Breast epithelium (tissue), 4 donors: Measurements from ENCODE around the gene ASB5. TPM values are rescaled to one million over a fixed set of nuclear protein-coding genes. Genes with fewer than 3 reads are reported as not detected.

ENCODE experiments used
- DNase-seq, 2 donors: peaks; one replicate each; pipeline ENCODE4 v3.0.0-alpha.2; 2019; ENCODE audit warnings: low spot score in 2 of 2
- H3K27ac ChIP-seq, 2 donors: fragments of 200-600 bp; sonication (generic) in 1 of 2; one replicate each; pipeline ENCODE4 v1.5.1; 2016 to 2019; ENCODE audit warnings: mild to moderate bottlenecking in 1 of 2
- H3K27me3 ChIP-seq, 2 donors: fragments of 200-600 bp; sonication (generic) in 1 of 2; one replicate each; pipeline versions ENCODE4 v1.5.1 to v1.6.0; 2017 to 2019; ENCODE audit warnings: control low read depth in 1 of 2, mild to moderate bottlenecking in 1 of 2
- H3K36me3 ChIP-seq: fragments of 200-600 bp; one replicate; pipeline ENCODE4 v1.5.1; 2019
- H3K4me1 ChIP-seq, 2 donors: fragments of 200-600 bp; sonication (generic); one replicate each; pipeline ENCODE4 v1.5.1; 2016 to 2019; ENCODE audit warnings: control low read depth in 1 of 2
- H3K4me3 ChIP-seq, 3 donors: fragments of 200-600 bp; sonication (generic); 1 replicate in 2 of 3; 2 replicates in 1 of 3; pipeline ENCODE4 v1.5.1; 2016 to 2019; ENCODE audit warnings: mild to moderate bottlenecking in 3 of 3, moderate library complexity in 2 of 3
- H3K9me3 ChIP-seq, 2 donors: fragments of 200-600 bp; sonication (generic) in 1 of 2; one replicate each; pipeline ENCODE4 v1.5.1; 2016 to 2019; ENCODE audit warnings: control low read depth in 1 of 2
- POLR2A ChIP-seq: fragments of 450-650 bp; IDR thresholded peaks from one replicate; pipeline ENCODE4 v1.6.1; 2016; ENCODE audit warnings: antibody characterized with exemption, mild to moderate bottlenecking, moderate library complexity
- POLR2AphosphoS5 ChIP-seq, 3 donors: sonication (generic); formaldehyde crosslinking; IDR thresholded peaks; one replicate each; pipeline ENCODE4 v1.6.1; 2017; ENCODE audit warnings: antibody characterized with exemption in 3 of 3
- intact Hi-C: fragments of 100-400 bp; cut with DNase I; formaldehyde crosslinking; loops from one replicate; pipeline ENCODE4 v1.15.1; 2023; ENCODE audit warnings: low total_unique reads
- total RNA-seq, 3 donors: library from RNA; depleted of rRNA; stranded (reverse); fragments of >200 nt; gene quantifications; one replicate each; pipeline ENCODE4 v1.1.0, GENCODE V29; 2016
- TF ChIP-seq, protein P1 (sequence below), 3 donors: fragments of 450-650 bp; IDR thresholded peaks; one replicate each; pipeline ENCODE4 v1.5.1; 2016 to 2017; ENCODE audit warnings: antibody characterized with exemption in 3 of 3, mild to moderate bottlenecking in 3 of 3, moderate library complexity in 3 of 3

ASB5 gene
- total RNA-seq, 3 donors from 2014 or later, result not detected

DNA sequence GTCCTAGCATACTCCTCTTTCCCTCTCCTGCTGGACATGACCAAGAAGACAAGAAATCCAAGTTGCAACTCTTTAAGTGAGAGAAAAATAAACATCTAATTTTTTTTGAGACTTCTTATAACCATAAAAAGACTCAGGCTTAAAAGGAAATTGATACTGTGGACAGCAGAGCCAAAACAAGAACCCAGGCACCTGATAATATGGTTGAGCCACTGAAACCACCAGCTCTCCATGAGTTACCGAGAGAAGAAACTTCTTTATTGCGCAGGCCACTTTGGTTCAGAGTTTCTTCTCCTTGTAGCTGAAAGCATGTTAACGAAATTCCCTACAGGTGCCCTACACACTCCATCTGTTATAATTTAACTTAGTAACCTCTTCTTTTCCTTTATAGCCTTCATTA is 39.4 kb upstream of the ASB5 start:
- no peak overlapping the region for H3K4me3 ChIP-seq
- no peak overlapping the region for H3K27ac ChIP-seq
- no peaks in the 10 kb centered on the region for H3K36me3 ChIP-seq
- no peaks in the 10 kb centered on the region for H3K27me3 ChIP-seq
- TF ChIP-seq POLR2A (no peak), POLR2AphosphoS5 (IDR thresholded peaks at IDR 0.05) (no peak)
- TF ChIP-seq, protein P1, sequence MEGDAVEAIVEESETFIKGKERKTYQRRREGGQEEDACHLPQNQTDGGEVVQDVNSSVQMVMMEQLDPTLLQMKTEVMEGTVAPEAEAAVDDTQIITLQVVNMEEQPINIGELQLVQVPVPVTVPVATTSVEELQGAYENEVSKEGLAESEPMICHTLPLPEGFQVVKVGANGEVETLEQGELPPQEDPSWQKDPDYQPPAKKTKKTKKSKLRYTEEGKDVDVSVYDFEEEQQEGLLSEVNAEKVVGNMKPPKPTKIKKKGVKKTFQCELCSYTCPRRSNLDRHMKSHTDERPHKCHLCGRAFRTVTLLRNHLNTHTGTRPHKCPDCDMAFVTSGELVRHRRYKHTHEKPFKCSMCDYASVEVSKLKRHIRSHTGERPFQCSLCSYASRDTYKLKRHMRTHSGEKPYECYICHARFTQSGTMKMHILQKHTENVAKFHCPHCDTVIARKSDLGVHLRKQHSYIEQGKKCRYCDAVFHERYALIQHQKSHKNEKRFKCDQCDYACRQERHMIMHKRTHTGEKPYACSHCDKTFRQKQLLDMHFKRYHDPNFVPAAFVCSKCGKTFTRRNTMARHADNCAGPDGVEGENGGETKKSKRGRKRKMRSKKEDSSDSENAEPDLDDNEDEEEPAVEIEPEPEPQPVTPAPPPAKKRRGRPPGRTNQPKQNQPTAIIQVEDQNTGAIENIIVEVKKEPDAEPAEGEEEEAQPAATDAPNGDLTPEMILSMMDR (IDR thresholded peaks at IDR 0.05), result no peak
- no peaks in the 10 kb centered on the region for H3K4me1 ChIP-seq
- intact Hi-C loops, result no loop called here
- no peak for DNase-seq
- H3K9me3 ChIP-seq, result no peaks in the 10 kb centered on the region

DNA sequence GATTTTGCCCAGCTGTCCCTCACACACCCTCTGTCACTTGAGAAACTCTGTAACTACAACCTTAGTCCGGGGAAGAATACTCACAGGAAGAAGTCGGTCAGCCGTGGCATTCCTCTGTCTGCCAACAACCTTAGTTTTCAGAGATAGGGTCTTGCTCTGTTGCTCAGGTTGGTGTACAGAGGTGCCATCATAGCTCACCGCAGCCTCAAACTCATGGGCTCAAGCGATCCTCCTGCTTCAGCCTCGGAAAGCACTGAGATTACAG is 38.6 kb upstream of the ASB5 start:
- TF ChIP-seq, protein P1 (IDR thresholded peaks at IDR 0.05), result no peak
- TF ChIP-seq POLR2AphosphoS5 (IDR thresholded peaks at IDR 0.05) (no peak), POLR2A (no peak)
- Histone ChIP-seq H3K4me3 (no peak overlapping the region), H3K27ac (no peak overlapping the region), H3K36me3 (no peaks in the 10 kb centered on the region), H3K4me1 (no peaks in the 10 kb centered on the region), H3K9me3 (no peaks in the 10 kb centered on the region), H3K27me3 (no peaks in the 10 kb centered on the region)
- DNase-seq, result no peak
- intact Hi-C loops, result loop anchor here (1.0 kb wide), 1 partner anchor 14 kb away; no protein-coding TSS in a partner anchor

DNA sequence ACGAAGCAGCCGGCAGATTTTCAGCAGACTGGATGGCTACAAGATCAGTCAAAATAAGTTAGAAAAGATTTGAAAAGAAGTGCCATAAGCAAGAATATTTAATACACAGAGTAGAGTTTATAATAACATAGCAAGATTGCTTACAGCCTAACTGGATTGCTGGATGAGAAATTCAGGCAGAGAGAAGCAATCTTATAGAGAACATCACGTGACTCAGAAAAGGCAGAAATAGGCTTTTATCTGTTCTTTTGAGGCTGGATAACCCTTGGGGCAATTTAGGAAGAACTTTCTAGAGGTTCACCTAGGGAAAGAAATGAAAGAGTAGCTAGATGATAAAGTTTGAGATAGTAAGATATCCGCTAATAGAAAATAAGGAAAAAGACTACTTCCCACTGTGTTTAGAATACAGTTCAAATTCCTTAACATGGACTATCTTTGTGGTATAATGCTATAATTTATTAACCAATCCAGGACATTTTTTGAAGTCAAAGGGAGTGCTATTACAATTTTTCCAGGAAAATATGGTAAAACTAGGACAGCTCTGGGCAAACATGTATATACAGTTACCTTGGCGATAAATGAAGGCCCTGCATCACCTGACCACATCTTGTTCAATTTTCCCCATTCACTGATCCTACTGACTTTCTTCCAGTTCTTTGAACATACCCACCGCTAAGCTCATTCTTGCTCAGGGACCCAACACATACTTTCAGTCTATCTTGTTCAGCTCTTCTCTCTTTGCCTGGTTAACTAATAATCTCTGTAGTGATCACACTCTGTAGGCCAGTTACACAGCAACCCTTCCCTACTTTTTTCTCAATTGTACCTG is 38.0 kb upstream of the ASB5 start:
- Histone ChIP-seq H3K36me3 (no peaks in the 10 kb centered on the region), H3K4me3 (no peak overlapping the region), H3K27ac (no peak overlapping the region), H3K9me3 (no peaks in the 10 kb centered on the region), H3K27me3 (no peaks in the 10 kb centered on the region), H3K4me1 (no peaks in the 10 kb centered on the region)
- intact Hi-C loops, result loop anchor here (1.0 kb wide), 1 partner anchor 14 kb away; no protein-coding TSS in a partner anchor
- TF ChIP-seq POLR2AphosphoS5 (IDR thresholded peaks at IDR 0.05) (no peak), POLR2A (no peak)
- TF ChIP-seq, protein P1 (IDR thresholded peaks at IDR 0.05), result no peak
- no peak for DNase-seq

DNA sequence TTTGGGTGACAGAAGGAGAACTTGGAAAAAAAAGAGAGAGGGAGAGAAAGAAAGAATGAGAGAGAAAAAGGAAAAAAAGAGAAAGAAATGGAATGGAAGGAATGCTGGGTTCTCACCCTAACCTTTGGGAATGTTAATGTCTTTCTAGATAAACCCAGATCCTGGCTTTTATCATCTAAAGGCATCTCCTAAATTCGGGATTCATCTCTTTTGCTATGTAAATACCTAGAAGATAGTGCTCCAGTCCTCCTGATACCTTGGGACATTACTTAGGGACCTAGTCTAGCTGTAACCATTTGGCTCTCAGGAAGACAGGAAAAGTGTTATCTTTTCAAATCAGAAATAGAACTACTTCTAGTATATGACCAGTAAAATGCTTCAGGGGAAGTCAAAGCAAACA is 34.9 kb upstream of the ASB5 start:
- no peak for TF ChIP-seq POLR2AphosphoS5 (IDR thresholded peaks at IDR 0.05)
- no peak for TF ChIP-seq POLR2A
- TF ChIP-seq, protein P1 (IDR thresholded peaks at IDR 0.05), result no peak
- Histone ChIP-seq H3K27me3 (no peaks in the 10 kb centered on the region), H3K9me3 (no peaks in the 10 kb centered on the region), H3K36me3 (no peaks in the 10 kb centered on the region), H3K27ac (no peak overlapping the region), H3K4me3 (no peak overlapping the region), H3K4me1 (no peaks in the 10 kb centered on the region)
- DNase-seq, result no peak
- intact Hi-C loops, result no loop called here

DNA sequence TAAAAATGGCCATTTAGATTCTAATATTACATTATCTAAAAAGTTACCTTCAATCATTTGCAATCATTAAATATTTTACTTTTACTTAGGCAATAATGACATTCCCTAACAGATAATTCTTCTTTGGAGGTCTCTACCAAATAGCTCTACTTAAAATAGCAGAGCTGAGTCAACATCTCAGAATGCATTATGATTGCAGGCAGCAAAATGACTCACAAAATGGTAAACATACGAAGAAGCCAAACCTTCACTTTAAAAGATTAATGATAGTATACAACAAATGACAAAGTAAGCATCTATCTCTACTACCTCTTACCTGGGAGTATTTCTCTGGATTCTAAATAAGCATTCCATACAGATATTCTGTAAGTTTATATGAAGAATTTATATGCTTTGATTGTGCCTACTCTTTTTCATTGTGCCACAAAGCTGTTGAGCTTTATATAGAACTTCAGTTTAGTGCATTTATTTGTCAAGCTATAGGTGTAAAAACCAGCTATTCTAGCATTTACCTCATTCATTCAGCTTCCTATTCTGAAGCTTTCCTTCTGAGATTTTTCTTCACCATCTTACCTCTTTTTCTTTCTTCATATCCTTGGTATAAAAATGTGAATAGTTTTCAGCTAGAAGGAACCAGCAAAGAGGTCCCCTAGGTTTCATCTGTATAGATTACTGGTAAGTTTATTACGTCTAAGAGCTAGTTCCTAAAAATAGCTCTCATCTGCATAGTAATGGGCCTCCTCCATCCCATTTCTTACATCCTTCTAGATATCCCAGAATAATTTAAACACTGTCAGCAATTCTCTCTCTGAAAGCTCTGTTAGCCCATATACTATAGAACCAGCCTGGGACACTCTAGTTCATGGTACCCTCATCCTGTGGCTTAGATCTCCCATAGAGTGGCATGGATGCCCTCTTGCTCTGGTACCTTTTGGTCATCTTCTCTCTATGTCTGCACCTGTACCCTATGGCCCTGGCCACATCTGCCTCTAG is 33.6 kb upstream of the ASB5 start:
- no peak for DNase-seq
- no peak for TF ChIP-seq POLR2A
- TF ChIP-seq, protein P1 (IDR thresholded peaks at IDR 0.05), result no peak
- no peak for TF ChIP-seq POLR2AphosphoS5 (IDR thresholded peaks at IDR 0.05)
- Histone ChIP-seq H3K36me3 (no peaks in the 10 kb centered on the region), H3K27ac (no peak overlapping the region), H3K4me1 (no peaks in the 10 kb centered on the region), H3K27me3 (no peaks in the 10 kb centered on the region), H3K4me3 (no peak overlapping the region), H3K9me3 (no peaks in the 10 kb centered on the region)
- intact Hi-C loops, result no loop called here
